ENCODE data around the gene ZNF783. TPM values are rescaled to one million over a fixed set of nuclear protein-coding genes. Genes with fewer than 3 reads are reported as not detected.

The ZNF783 gene
- total and polyA plus RNA-seq, 2 of the 8 experiments (the other 6 are each of a cell fraction or from before 2014, with no cell fraction given), result 7.3 to 8.2 TPM

GRCh38 chr7:149284343-149284742 lies 22.3 kb downstream of the ZNF783 start (continued):
- TF ChIP-seq RXRA (IDR thresholded peaks at IDR 0.05; ENCODE audit: insufficient read depth, low read depth, low read length), result no peak
- no peak for TF ChIP-seq YY1 (IDR thresholded peaks at IDR 0.05; ENCODE audit: low read depth, low read length)
- no peak for TF ChIP-seq MAFK (IDR thresholded peaks at IDR 0.05; ENCODE audit: low read depth, low read length)
- no peak for TF ChIP-seq TEAD4 (IDR thresholded peaks at IDR 0.05; ENCODE audit: low read depth, low read length)
- TF ChIP-seq KDM1A (IDR thresholded peaks at IDR 0.05; ENCODE audit: borderline replicate concordance, low read length), result no peak

All from H1 (cell line).